ENCODE data around the gene SNRPE.

The SNRPE gene

DNA sequence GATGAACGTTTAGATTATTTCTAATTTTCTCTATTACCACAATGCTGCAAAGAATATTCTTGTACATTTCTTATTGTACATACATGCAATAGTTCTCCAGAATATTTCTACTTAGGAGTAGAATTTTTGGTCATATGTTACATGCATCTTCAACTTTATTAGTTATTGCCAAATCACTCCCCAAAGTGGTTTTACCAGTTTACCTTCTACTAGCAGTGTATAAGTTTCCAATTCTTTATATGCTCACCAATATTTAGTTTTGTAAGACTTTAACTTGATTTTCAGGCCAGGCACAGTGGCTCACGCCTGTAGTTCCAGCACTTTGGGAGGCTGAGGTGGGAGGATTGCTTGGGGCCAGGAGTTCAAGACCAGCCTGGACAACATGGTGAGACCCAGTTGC, 55.4 kb downstream of the SNRPE start:
- Histone ChIP-seq H3K27me3 (ENCODE audit: control insufficient read depth, insufficient read depth, low read length) (no peaks in the 10 kb centered on the region), H3K36me3 (ENCODE audit: control insufficient read depth, insufficient read depth, low read length) (no peaks in the 10 kb centered on the region), H3K4me1 (ENCODE audit: control insufficient read depth, insufficient read depth, low read length) (no peaks in the 10 kb centered on the region), H3K4me3 (ENCODE audit: low read depth, low read length) (no peak overlapping the region), H3K9ac (ENCODE audit: low read depth, low read length) (no peak overlapping the region), H3K9me3 (ENCODE audit: control insufficient read depth, insufficient read depth, low read length) (no peaks in the 10 kb centered on the region)

Data from iPS-15b (cell line).